RWPE2 (cell line): ENCODE results near the gene MERTK.

Experiments
- ATAC-seq: fragments of 200-7000 bp; cut with Tn5 transposase; 3 replicates; pipeline ENCODE4 v1.9.1; 2021; ENCODE audit warnings: low read depth
- DNase-seq: peaks from one replicate; pipeline ENCODE4 v3.0.0-alpha.2; 2020; ENCODE audit warnings: low spot score
- H3K27ac ChIP-seq: fragments of 450-650 bp; 2 replicates; pipeline ENCODE4 v1.5.1; 2017; ENCODE audit warnings: mild to moderate bottlenecking; ENCODE audit not compliant: poor library complexity, severe bottlenecking
- H3K27me3 ChIP-seq: fragments of 250-450 bp; sonication (Bioruptor Pico); 2 replicates; pipeline ENCODE4 v1.5.1; 2021; ENCODE audit warnings: mild to moderate bottlenecking, moderate library complexity; ENCODE audit not compliant: insufficient read depth, poor library complexity, severe bottlenecking
- H3K36me3 ChIP-seq: fragments of 250-450 bp; sonication (Bioruptor Pico); 2 replicates; pipeline ENCODE4 v1.5.1; 2020; ENCODE audit warnings: low read depth, mild to moderate bottlenecking, moderate library complexity
- H3K4me1 ChIP-seq: fragments of 250-450 bp; sonication (Bioruptor Pico); 2 replicates; pipeline ENCODE4 v1.5.1; 2021; ENCODE audit warnings: mild to moderate bottlenecking, moderate library complexity; ENCODE audit not compliant: insufficient read depth, poor library complexity, severe bottlenecking
- H3K4me3 ChIP-seq: fragments of 250-450 bp; sonication (Bioruptor Pico); 2 replicates; pipeline ENCODE4 v1.5.1; 2021; ENCODE audit warnings: mild to moderate bottlenecking, moderate library complexity; ENCODE audit not compliant: severe bottlenecking
- H3K9me3 ChIP-seq: fragments of 250-450 bp; sonication (Bioruptor Pico); 2 replicates; pipeline ENCODE4 v1.5.1; 2021; ENCODE audit warnings: mild to moderate bottlenecking, moderate library complexity; ENCODE audit not compliant: severe bottlenecking
- TF ChIP-seq, protein P1 (sequence below): fragments of 450-650 bp; IDR thresholded peaks from one replicate; pipeline ENCODE4 v1.5.1; 2017; ENCODE audit warnings: mild to moderate bottlenecking, moderate library complexity; ENCODE audit not compliant: poor library complexity, severe bottlenecking

The MERTK gene

DNA sequence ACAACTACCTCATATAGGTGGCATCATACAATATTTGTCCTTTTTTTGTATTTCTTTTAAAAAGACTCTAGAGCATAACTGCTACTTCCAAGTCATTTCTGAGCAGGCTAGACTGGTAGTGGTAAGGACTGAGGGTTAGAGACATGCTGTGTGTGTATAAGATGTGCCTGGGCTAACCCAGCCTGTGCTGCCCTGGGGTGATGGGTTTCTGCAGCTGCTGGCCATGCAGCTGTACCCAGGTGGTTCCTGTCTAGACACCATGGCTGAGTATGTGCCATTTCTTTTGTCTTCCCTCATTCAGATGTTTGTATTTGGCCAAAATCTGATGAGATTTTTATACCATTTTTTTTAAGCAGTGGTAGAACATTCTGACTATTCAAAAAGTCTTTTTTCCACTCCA, 40.0 kb downstream of the MERTK start:
- Histone ChIP-seq H3K4me1 (no peaks in the 10 kb centered on the region), H3K27ac (no peak overlapping the region), H3K4me3 (no peak overlapping the region), H3K27me3 (peaks cover 11% of the 10 kb centered on the region), H3K36me3 (no peaks in the 10 kb centered on the region), H3K9me3 (no peaks in the 10 kb centered on the region)
- ATAC-seq (no peak), DNase-seq (no peak)
- TF ChIP-seq, protein P1, sequence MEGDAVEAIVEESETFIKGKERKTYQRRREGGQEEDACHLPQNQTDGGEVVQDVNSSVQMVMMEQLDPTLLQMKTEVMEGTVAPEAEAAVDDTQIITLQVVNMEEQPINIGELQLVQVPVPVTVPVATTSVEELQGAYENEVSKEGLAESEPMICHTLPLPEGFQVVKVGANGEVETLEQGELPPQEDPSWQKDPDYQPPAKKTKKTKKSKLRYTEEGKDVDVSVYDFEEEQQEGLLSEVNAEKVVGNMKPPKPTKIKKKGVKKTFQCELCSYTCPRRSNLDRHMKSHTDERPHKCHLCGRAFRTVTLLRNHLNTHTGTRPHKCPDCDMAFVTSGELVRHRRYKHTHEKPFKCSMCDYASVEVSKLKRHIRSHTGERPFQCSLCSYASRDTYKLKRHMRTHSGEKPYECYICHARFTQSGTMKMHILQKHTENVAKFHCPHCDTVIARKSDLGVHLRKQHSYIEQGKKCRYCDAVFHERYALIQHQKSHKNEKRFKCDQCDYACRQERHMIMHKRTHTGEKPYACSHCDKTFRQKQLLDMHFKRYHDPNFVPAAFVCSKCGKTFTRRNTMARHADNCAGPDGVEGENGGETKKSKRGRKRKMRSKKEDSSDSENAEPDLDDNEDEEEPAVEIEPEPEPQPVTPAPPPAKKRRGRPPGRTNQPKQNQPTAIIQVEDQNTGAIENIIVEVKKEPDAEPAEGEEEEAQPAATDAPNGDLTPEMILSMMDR, result no peak

DNA sequence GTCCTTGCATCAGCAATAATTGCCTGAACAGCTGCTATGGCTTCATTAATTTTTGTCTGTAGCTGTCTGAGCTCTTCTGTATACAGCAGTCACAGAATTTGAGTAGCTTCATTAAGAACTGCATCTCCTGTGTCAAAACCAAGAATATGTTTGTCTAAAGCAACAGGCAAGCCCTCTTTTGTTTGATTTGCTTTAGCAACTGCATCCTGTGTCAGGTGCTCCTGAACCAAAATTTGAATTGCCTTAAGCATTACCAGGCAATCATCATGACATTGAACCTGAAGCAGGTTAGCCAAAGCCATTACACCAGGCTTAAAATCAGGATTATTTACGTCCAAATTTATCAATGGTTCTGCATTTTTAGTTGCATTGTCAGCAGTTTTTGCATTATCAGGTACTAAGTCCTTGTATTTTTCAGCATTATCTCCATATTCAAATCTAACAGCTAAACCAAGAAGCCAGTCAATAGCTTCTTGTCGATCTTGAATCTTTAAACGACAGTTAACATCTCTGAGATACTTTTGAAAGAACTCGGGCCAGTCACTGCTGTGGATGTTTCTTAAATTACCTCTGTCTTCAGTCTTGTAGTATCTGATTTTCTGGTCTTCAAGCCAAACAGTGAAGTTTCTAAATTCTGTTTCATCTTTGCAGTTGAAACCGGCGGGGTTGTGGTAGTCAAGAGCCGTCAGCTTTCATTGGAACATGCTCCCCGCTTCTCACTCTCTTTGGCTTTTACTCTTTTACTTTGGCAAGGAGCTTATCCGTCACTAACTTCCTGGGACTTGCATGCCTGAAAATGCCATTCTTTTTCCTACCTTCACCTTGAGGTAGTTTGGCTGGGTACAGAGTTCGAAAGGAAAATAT, 42.2 kb downstream of the MERTK start:
- H3K4me1 ChIP-seq, result no peaks in the 10 kb centered on the region
- H3K36me3 ChIP-seq, result no peaks in the 10 kb centered on the region
- H3K9me3 ChIP-seq, result no peaks in the 10 kb centered on the region
- H3K27ac ChIP-seq, result no peak overlapping the region
- H3K27me3 ChIP-seq, result peaks cover 10% of the 10 kb centered on the region
- DNase-seq, result no peak
- no peak overlapping the region for H3K4me3 ChIP-seq
- TF ChIP-seq, protein P1, result no peak
- ATAC-seq, result no peak

DNA sequence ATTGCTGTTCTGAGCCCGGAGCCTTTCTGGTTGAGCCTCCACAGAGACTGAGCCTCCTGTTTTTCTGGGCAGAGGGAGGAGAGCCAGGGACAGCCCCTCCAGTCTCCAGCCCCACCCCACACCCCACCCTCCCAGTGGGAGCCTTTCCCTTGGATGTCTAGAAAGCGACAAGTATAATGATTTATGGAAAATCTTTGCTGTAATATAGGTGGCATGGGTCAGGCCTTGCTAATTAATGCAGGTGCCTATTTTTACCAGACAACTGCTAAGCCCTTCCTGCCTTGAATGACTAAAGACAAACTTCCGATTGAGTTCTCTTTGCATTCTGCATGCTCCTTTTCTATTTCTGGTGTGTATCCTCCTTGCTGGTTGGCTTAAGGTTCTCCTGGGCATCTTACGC, 43.1 kb downstream of the MERTK start:
- DNase-seq (no peak), ATAC-seq (no peak)
- peaks cover 7% of the 10 kb centered on the region for H3K4me1 ChIP-seq
- TF ChIP-seq, protein P1, result no peak
- no peaks in the 10 kb centered on the region for H3K36me3 ChIP-seq
- H3K27ac ChIP-seq, result no peak overlapping the region
- no peaks in the 10 kb centered on the region for H3K9me3 ChIP-seq
- no peak overlapping the region for H3K4me3 ChIP-seq
- peaks cover 10% of the 10 kb centered on the region for H3K27me3 ChIP-seq

DNA sequence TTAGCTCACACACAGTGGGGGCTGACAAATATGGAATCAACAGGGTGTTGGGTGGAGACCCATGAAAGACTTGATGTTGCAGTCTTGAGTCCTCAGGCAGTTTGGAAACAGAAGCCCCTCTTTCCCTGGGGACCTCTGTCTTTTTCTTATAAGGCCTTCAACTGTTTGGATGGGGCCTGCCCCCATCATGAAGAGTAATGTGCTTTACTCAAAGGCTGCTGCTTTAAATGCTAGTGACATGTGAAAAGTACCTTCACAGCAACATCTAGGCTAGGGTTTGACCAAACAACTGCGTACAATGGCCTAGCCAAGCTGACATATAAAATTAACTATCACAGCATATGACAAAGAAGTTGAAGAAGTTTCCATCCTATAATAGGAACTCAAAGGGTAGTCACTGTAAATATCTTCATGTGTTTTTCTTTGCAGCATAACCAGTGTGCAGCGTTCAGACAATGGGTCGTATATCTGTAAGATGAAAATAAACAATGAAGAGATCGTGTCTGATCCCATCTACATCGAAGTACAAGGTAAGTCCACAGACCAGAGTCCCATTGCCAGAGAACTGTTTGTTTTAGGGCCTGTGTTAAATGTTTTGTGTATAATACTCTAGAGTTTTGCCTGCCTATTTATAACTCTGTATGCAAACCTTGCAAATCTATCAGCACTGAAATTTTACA, 46.3 kb downstream of the MERTK start:
- Histone ChIP-seq H3K9me3 (no peaks in the 10 kb centered on the region), H3K4me3 (no peak overlapping the region), H3K27me3 (peaks cover 10% of the 10 kb centered on the region), H3K27ac (no peak overlapping the region), H3K36me3 (no peaks in the 10 kb centered on the region), H3K4me1 (peaks cover 11% of the 10 kb centered on the region)
- TF ChIP-seq, protein P1, result no peak
- ATAC-seq, result no peak
- DNase-seq, result no peak
